ENCODE data around the gene GCG. TPM values are rescaled to one million over a fixed set of nuclear protein-coding genes. Genes with fewer than 3 reads are reported as not detected.

Gene GCG
- total RNA-seq, 1 donor from 2014 or later = not detected

- peaks cover 8% of the 10 kb centered on the region for H3K9me3 Mint-ChIP-seq (ENCODE audit: unreplicated experiment)
- TF ChIP-seq, protein P1, sequence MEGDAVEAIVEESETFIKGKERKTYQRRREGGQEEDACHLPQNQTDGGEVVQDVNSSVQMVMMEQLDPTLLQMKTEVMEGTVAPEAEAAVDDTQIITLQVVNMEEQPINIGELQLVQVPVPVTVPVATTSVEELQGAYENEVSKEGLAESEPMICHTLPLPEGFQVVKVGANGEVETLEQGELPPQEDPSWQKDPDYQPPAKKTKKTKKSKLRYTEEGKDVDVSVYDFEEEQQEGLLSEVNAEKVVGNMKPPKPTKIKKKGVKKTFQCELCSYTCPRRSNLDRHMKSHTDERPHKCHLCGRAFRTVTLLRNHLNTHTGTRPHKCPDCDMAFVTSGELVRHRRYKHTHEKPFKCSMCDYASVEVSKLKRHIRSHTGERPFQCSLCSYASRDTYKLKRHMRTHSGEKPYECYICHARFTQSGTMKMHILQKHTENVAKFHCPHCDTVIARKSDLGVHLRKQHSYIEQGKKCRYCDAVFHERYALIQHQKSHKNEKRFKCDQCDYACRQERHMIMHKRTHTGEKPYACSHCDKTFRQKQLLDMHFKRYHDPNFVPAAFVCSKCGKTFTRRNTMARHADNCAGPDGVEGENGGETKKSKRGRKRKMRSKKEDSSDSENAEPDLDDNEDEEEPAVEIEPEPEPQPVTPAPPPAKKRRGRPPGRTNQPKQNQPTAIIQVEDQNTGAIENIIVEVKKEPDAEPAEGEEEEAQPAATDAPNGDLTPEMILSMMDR (IDR thresholded peaks at IDR 0.05) = no peak
- peaks cover 6% of the 10 kb centered on the region for H3K4me1 Mint-ChIP-seq (ENCODE audit: unreplicated experiment)
- no peak overlapping the region for H3K27ac Mint-ChIP-seq (ENCODE audit: unreplicated experiment)
- H3K27me3 Mint-ChIP-seq (ENCODE audit: unreplicated experiment) = peaks cover 3% of the 10 kb centered on the region
- no peaks in the 10 kb centered on the region for H3K36me3 Mint-ChIP-seq (ENCODE audit: unreplicated experiment)
- no peak overlapping the region for H3K4me3 Mint-ChIP-seq (ENCODE audit: unreplicated experiment)
- no peak for DNase-seq (ENCODE audit: extremely low spot score, unreplicated experiment)
Observed at GRCh38 chr2:162118166-162119031, 33.6 kb downstream of the GCG start.

DNA sequence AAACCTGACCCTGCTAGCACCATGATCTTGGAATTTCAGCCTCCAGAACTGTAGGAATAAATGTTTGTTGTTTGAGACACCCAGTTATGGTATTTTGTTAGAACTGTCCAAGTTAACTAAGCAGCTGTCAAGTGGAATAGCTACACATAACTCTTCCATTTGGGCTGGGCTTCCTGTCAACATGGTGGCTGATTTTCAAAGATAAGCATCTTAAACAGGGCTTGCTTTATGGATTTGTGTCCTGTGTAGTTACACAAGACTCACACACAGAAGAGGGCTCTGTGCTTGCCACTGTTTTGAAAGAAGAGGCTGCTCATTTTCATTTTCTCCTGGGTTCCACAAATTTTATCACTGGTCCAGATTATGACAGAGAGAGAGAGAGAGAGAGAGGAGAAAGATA is 35.7 kb downstream of the GCG start:
- peaks cover 7% of the 10 kb centered on the region for H3K27me3 Mint-ChIP-seq (ENCODE audit: unreplicated experiment)
- peaks cover 8% of the 10 kb centered on the region for H3K9me3 Mint-ChIP-seq (ENCODE audit: unreplicated experiment)
- peaks cover 6% of the 10 kb centered on the region for H3K4me1 Mint-ChIP-seq (ENCODE audit: unreplicated experiment)
- no peaks in the 10 kb centered on the region for H3K36me3 Mint-ChIP-seq (ENCODE audit: unreplicated experiment)
- no peak for DNase-seq (ENCODE audit: extremely low spot score, unreplicated experiment)
- no peak overlapping the region for H3K4me3 Mint-ChIP-seq (ENCODE audit: unreplicated experiment)
- TF ChIP-seq, protein P1 (IDR thresholded peaks at IDR 0.05) = no peak
- no peak overlapping the region for H3K27ac Mint-ChIP-seq (ENCODE audit: unreplicated experiment)

DNA sequence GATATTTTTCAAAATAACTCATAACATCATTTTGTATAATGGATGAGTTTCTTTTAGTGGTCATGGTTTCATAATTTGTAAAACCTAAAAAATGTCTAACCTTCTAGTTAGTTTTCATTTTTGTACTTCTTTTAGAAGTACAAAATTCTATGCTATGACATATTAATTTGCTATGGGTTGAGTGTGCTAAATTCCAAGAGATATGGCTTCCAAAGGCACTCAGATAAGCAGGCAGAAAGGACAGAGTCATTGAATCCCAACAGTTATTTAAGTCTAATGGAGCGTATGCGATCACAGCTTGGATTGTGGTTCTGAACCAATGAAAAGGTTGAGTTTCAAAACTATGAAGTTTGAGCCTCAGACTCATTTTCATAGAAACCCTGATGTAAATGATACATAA is 37.0 kb downstream of the GCG start:
- H3K4me3 Mint-ChIP-seq (ENCODE audit: unreplicated experiment) = no peak overlapping the region
- no peaks in the 10 kb centered on the region for H3K36me3 Mint-ChIP-seq (ENCODE audit: unreplicated experiment)
- peaks cover 6% of the 10 kb centered on the region for H3K4me1 Mint-ChIP-seq (ENCODE audit: unreplicated experiment)
- DNase-seq (ENCODE audit: extremely low spot score, unreplicated experiment) = no peak
- H3K27ac Mint-ChIP-seq (ENCODE audit: unreplicated experiment) = no peak overlapping the region
- peaks cover 8% of the 10 kb centered on the region for H3K9me3 Mint-ChIP-seq (ENCODE audit: unreplicated experiment)
- peaks cover 8% of the 10 kb centered on the region for H3K27me3 Mint-ChIP-seq (ENCODE audit: unreplicated experiment)
- TF ChIP-seq, protein P1 (IDR thresholded peaks at IDR 0.05) = no peak

DNA sequence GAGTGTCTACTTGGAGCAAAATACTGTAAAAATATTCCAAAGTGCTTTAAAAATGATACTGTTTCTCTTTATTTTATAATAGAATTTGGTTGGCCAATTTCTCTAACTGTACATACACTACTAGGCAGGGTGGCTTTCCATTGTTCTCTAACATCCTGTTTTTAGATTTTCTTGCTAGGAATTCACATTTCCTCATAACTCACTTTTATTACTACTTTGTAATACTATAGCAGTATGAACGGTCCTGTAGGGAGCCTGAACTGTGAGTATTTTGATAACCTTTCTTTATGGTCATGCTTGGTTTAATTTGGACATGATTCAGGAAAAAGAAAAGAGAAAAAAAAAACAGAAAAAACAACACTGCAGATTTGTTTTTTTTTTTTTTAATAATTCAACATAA is 37.8 kb downstream of the GCG start:
- Mint-ChIP-seq H3K27me3 (ENCODE audit: unreplicated experiment) (peaks cover 10% of the 10 kb centered on the region), H3K4me3 (ENCODE audit: unreplicated experiment) (no peak overlapping the region), H3K4me1 (ENCODE audit: unreplicated experiment) (peaks cover 6% of the 10 kb centered on the region), H3K27ac (ENCODE audit: unreplicated experiment) (no peak overlapping the region), H3K9me3 (ENCODE audit: unreplicated experiment) (peaks cover 8% of the 10 kb centered on the region), H3K36me3 (ENCODE audit: unreplicated experiment) (no peaks in the 10 kb centered on the region)
- no peak for DNase-seq (ENCODE audit: extremely low spot score, unreplicated experiment)
- TF ChIP-seq, protein P1 (IDR thresholded peaks at IDR 0.05) = no peak

- Mint-ChIP-seq H3K4me1 (ENCODE audit: unreplicated experiment) (peaks cover 6% of the 10 kb centered on the region), H3K36me3 (ENCODE audit: unreplicated experiment) (no peaks in the 10 kb centered on the region), H3K27ac (ENCODE audit: unreplicated experiment) (no peak overlapping the region), H3K4me3 (ENCODE audit: unreplicated experiment) (no peak overlapping the region), H3K9me3 (ENCODE audit: unreplicated experiment) (peaks cover 8% of the 10 kb centered on the region), H3K27me3 (ENCODE audit: unreplicated experiment) (peaks cover 10% of the 10 kb centered on the region)
- DNase-seq (ENCODE audit: extremely low spot score, unreplicated experiment) = no peak
- TF ChIP-seq, protein P1 (IDR thresholded peaks at IDR 0.05) = no peak
Observed at GRCh38 chr2:162113776-162114168, 38.3 kb downstream of the GCG start.
